ENCODE data around the gene AXDND1.

DNA sequence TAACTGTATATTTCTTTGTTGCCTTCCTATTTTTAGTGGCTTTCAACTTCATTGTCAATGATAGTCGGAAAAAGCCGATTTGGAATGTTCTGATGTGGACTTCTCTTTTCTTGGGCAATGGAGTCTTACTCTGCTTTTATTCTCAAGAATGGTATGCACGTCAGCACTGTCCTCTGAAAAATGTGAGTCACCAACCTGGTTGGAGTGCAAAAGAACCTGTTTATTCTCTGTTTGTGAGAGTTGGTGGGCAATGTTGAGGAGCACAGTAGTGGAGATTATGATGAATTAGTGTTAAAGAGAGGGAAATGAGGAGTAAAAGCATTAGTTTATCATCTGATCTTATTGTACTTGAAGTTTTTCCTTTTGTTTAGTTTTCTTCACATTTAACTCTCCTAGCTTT is 14.5 kb upstream of the AXDND1 start:
- TF ChIP-seq RARB (CRISPR knock-in tag; IDR thresholded peaks at IDR 0.05) (no peak), ZNF70 (CRISPR knock-in tag; IDR thresholded peaks at IDR 0.05) (no peak), PPARA (CRISPR knock-in tag; IDR thresholded peaks at IDR 0.05; ENCODE audit: borderline replicate concordance) (no peak), TOX (CRISPR knock-in tag; IDR thresholded peaks at IDR 0.05; ENCODE audit: borderline replicate concordance) (no peak), ARNTL (CRISPR knock-in tag; IDR thresholded peaks at IDR 0.05; ENCODE audit: borderline replicate concordance, low read depth) (no peak), SNAI2 (CRISPR knock-in tag; IDR thresholded peaks at IDR 0.05) (no peak), ZC3H10 (CRISPR knock-in tag; IDR thresholded peaks at IDR 0.05) (no peak), TCF4 (CRISPR knock-in tag; IDR thresholded peaks at IDR 0.05; ENCODE audit: borderline replicate concordance) (no peak), CSDC2 (CRISPR knock-in tag; IDR thresholded peaks at IDR 0.05) (no peak), ESRRG (CRISPR knock-in tag; IDR thresholded peaks at IDR 0.05) (no peak)
- TF ChIP-seq, protein P1, sequence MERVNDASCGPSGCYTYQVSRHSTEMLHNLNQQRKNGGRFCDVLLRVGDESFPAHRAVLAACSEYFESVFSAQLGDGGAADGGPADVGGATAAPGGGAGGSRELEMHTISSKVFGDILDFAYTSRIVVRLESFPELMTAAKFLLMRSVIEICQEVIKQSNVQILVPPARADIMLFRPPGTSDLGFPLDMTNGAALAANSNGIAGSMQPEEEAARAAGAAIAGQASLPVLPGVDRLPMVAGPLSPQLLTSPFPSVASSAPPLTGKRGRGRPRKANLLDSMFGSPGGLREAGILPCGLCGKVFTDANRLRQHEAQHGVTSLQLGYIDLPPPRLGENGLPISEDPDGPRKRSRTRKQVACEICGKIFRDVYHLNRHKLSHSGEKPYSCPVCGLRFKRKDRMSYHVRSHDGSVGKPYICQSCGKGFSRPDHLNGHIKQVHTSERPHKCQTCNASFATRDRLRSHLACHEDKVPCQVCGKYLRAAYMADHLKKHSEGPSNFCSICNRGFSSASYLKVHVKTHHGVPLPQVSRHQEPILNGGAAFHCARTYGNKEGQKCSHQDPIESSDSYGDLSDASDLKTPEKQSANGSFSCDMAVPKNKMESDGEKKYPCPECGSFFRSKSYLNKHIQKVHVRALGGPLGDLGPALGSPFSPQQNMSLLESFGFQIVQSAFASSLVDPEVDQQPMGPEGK (CRISPR knock-in tag; IDR thresholded peaks at IDR 0.05; ENCODE audit: borderline replicate concordance), result no peak
- TF ChIP-seq, protein P2, sequence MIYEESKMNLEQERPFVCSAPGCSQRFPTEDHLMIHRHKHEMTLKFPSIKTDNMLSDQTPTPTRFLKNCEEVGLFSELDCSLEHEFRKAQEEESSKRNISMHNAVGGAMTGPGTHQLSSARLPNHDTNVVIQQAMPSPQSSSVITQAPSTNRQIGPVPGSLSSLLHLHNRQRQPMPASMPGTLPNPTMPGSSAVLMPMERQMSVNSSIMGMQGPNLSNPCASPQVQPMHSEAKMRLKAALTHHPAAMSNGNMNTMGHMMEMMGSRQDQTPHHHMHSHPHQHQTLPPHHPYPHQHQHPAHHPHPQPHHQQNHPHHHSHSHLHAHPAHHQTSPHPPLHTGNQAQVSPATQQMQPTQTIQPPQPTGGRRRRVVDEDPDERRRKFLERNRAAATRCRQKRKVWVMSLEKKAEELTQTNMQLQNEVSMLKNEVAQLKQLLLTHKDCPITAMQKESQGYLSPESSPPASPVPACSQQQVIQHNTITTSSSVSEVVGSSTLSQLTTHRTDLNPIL (CRISPR knock-in tag; IDR thresholded peaks at IDR 0.05; ENCODE audit: low read depth), result no peak
- TF ChIP-seq, protein P3, sequence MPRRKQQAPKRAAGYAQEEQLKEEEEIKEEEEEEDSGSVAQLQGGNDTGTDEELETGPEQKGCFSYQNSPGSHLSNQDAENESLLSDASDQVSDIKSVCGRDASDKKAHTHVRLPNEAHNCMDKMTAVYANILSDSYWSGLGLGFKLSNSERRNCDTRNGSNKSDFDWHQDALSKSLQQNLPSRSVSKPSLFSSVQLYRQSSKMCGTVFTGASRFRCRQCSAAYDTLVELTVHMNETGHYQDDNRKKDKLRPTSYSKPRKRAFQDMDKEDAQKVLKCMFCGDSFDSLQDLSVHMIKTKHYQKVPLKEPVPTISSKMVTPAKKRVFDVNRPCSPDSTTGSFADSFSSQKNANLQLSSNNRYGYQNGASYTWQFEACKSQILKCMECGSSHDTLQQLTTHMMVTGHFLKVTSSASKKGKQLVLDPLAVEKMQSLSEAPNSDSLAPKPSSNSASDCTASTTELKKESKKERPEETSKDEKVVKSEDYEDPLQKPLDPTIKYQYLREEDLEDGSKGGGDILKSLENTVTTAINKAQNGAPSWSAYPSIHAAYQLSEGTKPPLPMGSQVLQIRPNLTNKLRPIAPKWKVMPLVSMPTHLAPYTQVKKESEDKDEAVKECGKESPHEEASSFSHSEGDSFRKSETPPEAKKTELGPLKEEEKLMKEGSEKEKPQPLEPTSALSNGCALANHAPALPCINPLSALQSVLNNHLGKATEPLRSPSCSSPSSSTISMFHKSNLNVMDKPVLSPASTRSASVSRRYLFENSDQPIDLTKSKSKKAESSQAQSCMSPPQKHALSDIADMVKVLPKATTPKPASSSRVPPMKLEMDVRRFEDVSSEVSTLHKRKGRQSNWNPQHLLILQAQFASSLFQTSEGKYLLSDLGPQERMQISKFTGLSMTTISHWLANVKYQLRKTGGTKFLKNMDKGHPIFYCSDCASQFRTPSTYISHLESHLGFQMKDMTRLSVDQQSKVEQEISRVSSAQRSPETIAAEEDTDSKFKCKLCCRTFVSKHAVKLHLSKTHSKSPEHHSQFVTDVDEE (CRISPR knock-in tag; IDR thresholded peaks at IDR 0.05), result no peak

All from SK-N-SH treated with all-trans-retinoic acid at 6 μM for 48 hours (cell line).